ENCODE data around the gene MNDA.

DNA sequence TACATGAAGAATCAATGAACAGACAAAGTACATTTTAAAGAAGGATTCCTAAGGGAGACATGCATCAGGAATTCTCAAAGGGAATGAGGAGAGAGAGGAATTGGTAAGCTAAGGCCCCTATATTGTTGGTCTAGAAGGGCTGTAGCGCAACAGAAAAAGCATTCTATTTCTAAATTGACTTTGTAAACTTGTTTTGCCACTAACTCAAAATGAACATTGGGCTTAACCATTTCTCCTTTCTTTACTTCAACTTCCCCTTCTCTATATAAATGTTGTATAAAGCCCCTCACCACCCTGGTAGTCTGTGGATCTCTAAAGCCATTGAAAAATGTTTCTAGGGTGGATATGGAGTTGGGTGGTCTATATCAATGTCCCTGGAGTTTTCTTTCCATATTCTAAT lies 29.8 kb upstream of the MNDA start:
- TF ChIP-seq CTCF (conservative IDR thresholded peaks at IDR 0.05; ENCODE audit: low read depth, low read length), result no peak
- TF ChIP-seq EZH2 (IDR thresholded peaks at IDR 0.05; ENCODE audit: borderline replicate concordance, low read depth, low read length, poor library complexity, severe bottlenecking), result no peak

All from A673 (cell line).